Measurements from ENCODE around the gene SOX5.

Gene SOX5

DNA sequence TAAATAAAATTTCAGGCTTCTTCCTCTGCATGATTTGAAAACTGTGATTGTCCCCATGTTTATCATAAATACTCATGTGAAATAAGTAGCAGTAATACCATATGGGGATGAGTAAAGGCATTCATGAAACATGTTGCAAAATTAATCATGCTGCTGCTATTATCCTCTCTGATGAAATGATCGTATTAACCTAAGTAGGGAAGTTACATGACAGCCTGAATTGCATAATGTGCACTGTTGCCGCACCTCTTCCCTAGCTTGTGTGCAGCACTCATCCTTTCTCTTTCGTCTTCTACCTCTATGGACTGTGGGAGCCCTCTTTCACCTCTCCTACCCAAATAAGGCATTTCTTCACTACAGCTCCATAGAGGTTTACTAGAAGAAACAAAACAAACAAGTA is 367.6 kb downstream of the SOX5 start:
- no peak for DNase-seq

DNA sequence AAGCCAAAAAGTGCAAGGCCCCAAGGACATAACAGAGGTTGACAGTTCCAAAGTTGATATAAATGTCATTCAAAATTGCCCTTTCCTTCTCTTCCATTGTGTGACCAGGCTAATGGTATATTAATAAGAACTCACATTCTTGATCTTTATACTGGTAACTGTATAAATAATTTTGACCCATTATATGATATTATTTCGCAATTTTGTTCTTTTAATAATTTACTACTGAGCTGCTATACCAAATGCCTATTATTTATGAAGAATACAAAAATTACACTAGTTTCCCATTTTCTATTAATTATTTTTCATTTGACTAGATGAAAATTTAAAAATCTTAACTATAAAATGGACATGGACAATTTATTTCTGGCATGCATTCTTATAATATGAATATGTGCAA is 370.2 kb downstream of the SOX5 start:
- no peak for DNase-seq

DNA sequence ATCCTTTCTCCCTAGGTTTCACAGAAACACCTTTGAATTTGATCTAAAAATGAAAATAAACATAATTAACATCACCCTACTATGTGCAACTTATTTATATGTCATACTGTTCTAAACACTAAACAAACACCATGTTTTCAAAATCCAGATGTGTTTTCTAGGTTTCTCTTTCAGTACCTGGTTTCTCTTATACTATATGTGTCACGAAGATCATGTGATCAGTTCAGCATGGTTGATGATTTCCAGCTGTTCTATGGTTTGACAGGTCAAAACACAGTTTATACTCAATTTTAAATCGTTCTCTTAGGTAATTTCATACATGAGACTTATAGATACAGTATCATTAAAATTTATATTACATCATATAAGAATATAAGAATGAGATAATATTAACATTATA is 373.1 kb downstream of the SOX5 start:
- no peak for DNase-seq

DNA sequence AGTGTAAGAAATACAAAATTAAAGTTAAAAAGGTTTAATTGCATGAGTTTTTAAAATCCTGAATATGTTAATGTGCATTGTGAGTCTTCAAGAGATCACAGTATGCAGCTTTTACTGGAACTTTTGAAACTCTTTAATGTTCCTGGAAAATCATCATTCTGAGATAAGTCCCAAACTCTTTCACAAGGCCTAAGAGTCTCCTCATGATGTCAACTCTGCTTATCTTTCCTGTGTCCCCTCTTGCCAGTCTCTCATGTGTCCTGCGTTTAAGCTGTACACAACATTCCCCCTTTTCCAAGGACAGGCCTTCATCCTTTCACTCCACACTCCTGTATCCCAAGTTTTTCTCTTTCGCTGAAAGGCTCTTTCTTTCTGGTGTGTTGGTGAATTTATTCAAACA is 380.1 kb downstream of the SOX5 start:
- no peak for DNase-seq

DNA sequence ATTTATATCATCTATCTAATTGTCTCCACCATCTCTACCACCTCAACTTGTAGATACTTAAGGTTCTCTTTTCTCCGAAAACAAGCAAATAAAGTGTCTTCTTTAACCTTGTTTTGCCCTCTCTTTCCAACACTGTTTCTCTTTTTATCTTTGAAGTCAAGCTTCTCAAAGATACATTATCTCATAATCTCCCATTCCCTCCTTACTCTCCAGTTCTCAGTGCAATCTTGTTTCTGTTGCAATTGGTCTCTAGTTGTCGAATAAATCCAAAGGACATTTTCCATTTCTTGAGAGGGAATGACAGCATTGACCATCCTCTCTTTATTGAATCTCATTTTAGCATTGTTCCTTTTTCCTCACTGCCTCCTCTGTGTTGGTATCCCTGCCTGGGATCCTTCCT is 383.3 kb downstream of the SOX5 start:
- no peak for DNase-seq

DNA sequence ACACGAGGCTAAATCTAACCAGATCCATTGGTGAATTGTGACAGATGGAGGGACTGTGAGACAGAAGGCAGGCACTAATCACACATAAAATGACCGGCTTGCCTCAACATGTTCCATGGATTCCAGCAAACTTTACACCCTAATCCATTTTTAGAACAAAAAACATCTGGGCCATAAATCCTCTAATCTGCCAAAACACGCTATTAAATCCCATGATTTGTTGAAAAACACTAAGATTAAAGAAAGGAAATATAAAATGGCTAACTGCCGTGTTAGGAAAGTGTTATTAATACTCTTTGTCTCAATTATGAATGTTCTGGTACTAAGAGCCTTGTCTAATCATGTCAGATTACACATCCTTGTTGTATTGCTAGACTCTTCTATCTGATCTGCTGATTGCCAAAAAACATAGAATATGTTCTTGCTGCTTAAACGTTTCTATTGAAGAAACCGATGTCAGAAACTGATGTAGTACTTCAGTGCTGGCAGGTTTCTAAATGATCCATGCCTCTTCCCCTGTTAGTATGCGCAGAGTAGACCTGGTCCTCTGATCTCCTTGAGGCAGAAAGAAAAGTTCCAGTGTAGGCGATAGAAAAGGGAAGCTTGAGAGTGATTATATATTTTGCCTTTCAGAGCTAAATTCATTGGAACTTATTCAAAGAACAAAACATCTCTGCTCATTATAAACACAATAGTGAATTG is 384.9 kb downstream of the SOX5 start:
- DNase-seq = no peak

DNA sequence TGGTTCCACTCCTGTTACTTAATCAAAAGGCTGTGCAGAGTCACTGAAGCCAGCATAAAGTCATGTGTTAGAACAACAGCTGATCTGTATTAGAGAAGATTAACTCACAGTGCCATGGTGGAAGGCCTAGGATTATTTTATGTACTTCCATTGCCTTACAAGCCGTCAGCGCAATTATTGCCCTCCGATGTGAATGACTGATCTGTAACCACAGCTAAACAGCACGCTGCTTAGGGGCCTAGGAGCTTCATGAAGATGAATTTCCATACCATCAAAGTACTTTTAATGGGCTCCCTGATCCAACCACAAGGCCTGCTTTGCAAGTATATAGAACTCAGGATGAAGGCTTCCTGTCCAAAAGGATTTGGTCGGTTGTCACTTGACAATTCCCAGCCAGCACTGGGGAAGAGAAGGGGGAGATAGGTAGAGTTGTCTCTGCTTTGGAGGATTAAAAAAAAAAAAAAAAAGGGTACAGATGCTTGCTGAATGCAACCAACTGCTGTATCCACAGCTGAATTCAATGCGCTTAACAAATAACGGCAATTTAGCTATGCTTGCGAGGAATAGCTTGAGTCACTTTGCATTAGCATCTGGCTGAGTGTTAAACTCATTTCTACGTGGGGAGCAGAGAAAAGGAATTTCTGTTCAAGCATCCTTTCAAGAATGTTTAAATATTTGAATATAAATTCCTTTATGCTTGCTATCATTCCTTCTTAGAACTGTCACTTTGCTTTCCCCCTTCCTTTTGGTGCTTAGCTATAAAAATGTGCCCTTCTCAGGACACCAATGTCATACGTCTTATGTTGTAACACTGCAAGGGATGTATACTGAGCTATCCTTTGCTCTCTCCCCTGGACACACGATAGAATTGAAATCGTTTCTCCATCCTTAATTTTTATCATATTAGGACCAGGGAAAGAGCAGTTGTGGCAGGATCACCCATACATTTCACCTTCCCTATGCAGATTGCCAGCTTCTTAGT is 387.8 kb downstream of the SOX5 start:
- no peak for DNase-seq

DNA sequence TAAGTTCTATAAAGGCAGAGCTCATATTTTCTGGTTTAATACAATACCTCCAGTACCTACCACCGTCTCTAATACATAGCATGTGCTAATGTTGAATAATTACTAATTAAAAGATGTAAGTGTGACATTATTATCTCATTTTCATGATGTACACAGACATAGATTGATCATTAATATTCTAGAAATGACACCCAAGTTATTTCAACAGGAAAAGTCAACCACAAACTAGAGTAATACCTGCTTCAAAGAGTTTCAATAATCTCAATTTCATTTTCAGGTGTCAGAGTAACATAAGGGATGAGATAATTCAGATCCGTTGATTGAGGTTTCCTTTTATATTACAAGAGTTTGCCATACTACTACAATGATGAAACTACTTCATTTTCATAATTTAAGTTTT is 388.9 kb downstream of the SOX5 start:
- DNase-seq = no peak

DNA sequence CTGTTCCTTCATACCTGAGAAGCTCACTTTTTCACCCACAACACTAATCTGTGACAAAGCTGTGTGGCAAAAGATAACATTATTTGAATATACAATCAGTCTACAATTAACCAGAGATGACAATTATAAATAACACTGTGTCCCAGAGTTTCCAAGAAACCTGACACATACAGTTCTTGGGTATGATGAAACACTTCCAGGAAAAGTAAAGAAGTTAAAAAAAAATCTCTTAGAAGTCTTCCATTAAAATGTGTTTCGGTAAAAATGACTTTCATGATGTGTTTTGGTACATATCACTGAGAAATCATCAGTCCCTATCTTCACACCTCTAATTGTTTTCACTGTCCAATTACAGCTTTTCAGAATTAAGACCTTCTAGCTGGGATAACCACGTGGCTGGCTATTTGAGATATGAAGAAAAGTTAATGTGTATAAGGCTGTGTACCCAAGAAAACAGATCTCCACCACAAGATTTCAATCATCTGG is 390.2 kb downstream of the SOX5 start:
- no peak for DNase-seq

DNA sequence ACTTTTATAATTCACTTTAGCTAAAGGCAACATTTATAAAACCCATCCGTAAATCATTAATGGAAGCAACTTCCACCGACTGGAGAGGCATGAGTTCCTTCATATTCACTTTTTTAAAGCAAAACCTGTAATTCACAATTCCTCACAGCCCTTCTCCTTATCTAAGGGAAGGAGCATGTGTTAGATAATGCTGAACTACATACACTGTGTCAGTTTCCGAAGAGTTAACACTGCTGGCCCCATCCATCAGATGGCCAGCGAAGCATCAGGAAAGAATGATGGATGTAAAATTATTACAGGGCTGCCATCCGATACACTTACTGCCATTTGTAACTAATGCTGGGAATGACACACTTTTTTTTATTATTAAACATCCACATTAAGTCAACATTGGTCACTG is 392.8 kb downstream of the SOX5 start:
- no peak for DNase-seq

DNA sequence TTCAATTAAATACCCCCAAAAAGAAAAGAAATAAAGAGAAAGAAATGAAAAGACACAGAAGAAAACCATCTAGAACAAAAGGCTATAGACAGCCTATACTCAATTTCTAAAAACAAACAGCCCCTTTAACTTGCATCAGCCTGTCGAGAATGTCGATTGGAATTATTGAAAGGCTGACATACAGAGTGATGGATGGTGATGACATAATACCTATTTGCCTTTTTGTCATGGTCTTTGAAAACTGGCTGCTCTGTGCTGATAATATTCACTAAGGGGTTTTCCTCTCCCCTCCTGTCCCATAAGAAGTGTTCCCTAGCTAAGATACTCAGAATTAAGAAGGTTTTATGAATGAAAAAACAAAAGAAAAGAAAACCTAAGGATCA is 393.7 kb downstream of the SOX5 start:
- no peak for DNase-seq

DNA sequence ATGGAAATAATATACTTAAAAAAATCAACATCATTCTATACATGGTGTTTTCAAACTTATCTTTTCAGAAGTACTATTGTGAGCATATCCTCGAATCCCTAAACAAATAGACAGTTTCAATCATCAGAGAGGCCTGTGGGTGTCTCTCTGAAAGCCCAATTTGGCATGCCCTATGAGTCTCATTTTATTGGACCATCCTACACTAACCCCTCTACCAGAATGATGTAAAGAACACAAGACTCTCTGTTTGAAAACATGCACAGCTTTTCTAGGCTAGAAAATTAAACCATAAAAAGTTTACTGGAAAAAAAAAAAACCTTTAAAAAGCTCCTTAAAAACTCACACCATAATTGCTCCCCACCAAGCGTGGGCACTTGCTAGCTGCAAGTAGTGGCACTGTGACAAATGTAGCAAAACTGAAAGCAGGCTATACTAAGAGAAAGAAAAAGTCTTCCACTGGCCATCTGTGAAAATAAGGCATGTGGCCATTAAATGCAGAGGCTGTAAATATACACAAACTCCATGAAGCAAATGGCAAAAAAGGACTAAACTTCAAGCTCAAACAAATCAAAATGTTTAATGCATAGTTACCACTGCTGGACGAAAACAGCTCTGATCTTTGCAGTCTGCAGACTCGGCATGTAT is 394.2 kb downstream of the SOX5 start:
- DNase-seq = no peak

DNA sequence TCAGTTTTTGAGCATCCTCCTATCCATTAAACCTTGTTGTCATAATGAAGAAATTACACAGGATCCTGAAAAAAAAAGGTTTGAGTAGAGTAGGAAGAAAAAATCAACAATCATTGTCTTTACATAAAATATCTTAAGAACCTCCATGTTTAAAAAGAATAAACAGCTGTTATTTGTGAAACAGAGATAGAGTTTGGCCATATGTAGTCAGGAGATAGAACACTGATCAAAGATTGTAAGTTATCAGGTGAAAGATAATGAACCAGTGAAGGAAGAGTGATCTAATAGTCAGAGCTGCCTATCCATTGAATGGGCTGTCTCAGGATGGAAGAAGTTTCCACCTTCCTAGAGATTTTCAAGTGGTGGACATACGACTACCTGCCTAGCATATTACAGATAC is 397.1 kb downstream of the SOX5 start:
- DNase-seq = no peak

DNA sequence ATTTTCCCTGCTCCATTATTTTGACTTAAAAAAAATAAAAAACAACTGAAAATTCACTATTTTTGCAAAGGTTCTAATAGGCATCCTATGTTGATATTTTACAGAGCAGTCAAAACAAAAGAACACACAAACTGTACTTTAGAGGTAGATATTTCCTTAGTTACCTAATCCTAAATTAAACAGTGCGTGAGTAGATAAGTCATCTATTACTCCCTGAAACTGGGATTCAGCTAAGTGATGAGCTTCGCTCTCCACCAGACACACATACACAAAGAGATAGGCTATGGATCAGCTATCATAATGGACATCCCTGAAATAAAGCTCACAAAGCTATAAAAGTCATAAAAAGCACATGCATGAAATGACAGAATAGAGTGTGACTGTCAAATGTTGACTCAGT is 398.7 kb downstream of the SOX5 start:
- no peak for DNase-seq

DNA sequence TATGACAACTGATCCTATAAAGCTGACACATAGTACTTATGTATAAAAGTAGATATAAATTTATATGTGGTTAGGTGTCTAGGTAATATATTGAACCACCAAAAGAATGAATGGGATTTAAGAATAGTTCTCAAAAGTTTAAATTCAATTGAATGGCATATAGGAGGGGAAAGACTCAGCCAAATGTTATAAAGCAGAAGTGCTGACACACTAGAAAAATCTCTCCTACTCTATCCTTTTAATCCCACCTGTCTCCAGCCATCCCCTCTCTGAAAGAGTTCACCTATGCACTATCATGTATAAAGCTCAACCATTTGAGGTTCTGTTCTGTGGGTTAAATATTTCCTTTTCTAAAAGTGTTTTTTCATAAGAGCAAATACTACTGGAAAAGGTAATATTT is 400.7 kb downstream of the SOX5 start:
- DNase-seq = no peak

DNA sequence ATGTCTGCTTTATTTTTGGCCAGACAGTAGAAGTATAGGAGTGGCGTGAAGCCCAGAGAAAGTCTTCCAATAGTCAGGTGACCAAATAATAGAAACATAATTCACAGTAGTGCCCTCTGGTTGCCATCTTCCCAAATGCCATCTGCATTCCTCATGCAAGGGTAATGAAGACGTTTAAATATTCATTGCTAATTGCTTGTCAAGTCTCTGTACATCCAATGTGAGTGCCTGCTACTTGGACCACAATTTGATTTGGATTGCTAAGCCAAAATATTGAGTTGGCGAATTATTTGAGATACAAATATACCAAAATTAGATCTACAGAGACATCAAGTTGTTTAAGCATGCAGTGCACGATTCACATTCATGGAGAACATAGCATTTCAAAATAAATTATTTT is 402.7 kb downstream of the SOX5 start:
- no peak for DNase-seq

DNA sequence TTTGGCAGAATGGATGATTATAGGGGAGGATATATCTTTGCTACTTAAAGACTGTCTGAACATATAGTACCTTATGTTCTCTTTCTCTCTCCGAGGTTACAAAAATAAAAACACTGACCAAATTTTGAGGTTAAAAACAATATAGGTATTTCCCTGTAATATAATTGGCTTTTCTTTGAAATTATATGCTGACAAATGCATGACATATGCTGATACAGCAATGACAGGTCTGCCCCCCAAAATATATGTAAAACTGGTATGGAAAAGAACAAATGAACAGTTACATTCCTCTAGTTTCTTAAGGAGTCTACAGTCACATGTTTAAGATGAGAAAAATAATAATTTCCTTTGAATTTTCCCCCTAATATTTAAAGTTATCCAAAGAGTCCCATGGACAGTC is 405.7 kb downstream of the SOX5 start:
- no peak for DNase-seq

DNA sequence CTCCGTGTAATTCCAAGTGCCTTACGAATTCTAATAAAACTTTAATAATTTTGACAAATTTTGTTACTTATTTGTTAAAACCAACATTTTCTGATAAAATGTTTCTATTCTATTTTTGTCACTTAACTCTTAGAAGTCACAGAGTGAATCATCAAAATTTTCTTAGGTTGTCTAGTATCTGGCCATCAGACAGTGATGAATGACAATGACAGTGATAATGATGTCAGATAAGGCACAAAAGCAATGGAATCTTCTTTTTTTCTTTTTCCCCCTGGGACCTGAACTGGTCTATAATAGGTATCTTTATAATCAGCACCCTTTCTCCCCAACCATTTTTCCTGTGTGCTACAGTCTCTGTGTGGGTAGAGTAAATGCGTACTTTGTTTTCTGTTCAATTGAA is 407.3 kb downstream of the SOX5 start:
- no peak for DNase-seq

DNA sequence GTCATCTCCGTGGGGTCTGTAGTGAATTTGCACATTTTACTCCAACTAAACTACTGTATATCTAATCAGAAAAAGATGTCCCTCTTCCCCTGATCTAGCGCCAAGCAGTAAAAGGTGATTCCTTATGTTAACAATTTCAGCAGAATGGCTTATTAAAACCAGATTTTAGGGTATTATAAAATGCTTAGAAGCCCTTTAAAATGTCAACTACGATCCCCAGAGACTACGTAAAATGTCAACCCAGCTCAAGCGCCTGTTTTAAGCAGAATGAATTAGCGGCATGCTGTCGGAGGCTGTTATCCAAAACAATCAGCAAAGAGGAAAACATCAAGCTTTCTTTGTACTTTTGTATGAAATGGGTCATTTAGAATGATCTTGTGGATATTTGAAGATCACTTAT is 408.9 kb downstream of the SOX5 start:
- DNase-seq = no peak

DNA sequence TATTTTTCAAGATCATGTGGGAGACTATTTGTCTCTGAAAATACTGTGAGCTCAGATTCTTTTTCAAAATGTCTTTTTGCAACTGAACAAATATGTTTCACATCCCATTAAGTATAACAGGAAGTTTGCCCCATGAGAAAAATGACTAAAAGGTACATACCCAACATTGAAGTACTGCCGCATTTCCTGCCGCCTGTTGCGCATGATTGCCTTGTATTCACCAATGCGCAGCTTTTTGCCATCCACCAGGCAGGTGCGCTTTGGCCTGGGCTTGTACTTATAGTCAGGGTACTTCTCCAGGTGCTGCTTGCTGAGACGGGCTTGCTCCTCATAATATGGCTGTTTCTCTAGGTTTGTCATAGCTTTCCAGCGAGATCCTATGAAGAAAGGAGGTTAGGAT is 413.2 kb downstream of the SOX5 start:
- DNase-seq = no peak

DNA sequence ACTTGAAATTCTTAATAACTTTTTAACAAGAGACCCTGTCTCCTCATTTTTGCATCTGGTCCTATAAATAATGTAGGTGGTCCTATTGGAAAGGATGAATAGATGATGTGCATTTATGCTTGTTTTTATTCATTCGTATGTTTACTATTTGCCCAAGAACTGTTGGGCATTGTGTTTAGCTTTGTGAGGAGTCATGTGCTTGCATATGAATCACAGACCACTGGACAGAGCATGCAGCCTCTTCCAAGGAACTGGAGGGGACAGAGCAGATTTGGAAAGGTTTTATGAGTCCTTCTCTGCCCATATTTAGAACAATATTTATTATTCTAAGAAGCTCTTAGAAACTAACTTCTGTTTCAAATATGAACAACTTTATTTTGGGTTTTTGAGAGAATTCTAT is 414.0 kb downstream of the SOX5 start:
- DNase-seq = no peak

DNA sequence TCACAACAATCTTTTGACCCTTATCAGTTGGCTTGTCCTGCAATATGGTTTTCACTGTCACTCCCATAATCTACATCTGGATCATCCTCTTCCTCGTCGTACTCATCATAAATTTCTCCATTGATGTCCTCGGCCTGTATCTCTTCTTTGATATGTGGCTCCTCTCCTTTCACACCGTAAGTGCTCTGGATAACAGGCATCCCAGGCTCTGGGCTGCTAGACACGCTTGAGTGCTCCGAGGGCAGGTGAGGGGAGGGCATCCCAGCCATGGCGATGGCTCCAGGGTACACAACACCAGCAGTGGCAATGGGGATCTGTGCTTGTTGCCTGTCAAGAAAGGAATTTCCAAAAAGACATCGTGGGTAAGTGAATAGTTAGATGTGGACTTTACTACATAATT is 415.3 kb downstream of the SOX5 start:
- DNase-seq = no peak

DNA sequence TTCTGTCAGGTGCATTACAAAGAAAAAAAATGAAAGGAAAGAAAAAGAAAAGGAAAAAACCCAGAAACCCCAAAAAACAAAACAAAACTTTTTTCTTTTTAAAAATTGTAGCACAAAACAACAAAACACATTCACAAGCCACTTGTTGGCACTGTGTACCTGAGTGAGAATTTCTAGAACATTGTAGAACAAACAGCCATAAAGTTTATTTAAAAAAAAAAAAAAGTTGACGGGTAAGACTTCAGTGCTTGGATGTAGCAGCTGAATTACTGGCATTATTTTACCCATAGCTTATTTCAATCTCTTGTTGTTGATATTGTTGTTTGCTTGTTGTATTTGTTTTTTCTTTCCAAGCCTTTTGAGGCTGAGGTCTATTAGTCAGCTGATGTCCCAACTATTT is 415.8 kb downstream of the SOX5 start:
- DNase-seq = no peak

DNA sequence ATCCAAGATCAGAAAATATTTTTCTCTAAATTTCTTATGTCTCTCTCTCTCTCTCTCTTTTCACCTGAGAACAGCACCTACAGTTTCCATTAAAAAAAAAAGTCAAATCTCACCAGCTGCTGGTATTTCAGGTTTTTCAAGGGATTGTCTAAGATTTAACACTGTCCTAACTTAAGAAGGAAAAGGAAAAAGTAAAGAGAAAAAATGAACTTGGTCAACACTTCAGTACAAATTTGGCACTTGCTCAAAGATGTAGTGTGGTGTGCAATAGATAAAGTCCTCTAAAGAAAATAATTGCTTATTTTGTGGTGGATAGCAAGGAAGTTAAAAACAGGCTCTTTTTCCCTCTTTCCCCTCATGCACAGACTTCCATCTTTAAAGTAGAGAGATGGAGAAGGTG is 416.2 kb downstream of the SOX5 start:
- no peak for DNase-seq
